ENCODE measurements around the gene PRKG1.

GRCh38 chr10:51344371-51344770 is 270.1 kb downstream of the PRKG1 start:
- TF ChIP-seq EZH2 (IDR thresholded peaks at IDR 0.05; ENCODE audit: insufficient read depth, poor library complexity, severe bottlenecking) (no peak), EZH2phosphoT487 (IDR thresholded peaks at IDR 0.05; ENCODE audit: insufficient read depth, low read depth) (no peak)

All from GM23248 (cell line).